IMR-90 (cell line): ENCODE measurements around the gene RCE1.

Experiments
- FOS ChIP-seq: fragments of 150-350 bp; IDR thresholded peaks from 2 replicates; pipeline ENCODE4 v1.6.1; 2016; ENCODE audit warnings: low read depth, low read length
- RCOR1 ChIP-seq: IDR thresholded peaks from 2 replicates; pipeline ENCODE4 v1.6.1; 2012; ENCODE audit warnings: mild to moderate bottlenecking, low read length, improper control_type of control experiment; ENCODE audit not compliant: insufficient replicate concordance
- RFX5 ChIP-seq: IDR thresholded peaks from 2 replicates; pipeline ENCODE4 v1.8.0; 2012; ENCODE audit warnings: low read depth, mild to moderate bottlenecking, low read length, moderate library complexity
- SMC3 ChIP-seq: fragments of 150-350 bp; IDR thresholded peaks from 2 replicates; pipeline ENCODE4 v1.6.1; 2016; ENCODE audit warnings: low read depth, mild to moderate bottlenecking, antibody characterized with exemption, low read length, moderate library complexity
- TF ChIP-seq, protein P1 (sequence below): conservative IDR thresholded peaks from 2 replicates; pipeline ENCODE4 v1.5.1; 2012; ENCODE audit warnings: mild to moderate bottlenecking, low read depth, low read length, improper control_type of control experiment

DNA sequence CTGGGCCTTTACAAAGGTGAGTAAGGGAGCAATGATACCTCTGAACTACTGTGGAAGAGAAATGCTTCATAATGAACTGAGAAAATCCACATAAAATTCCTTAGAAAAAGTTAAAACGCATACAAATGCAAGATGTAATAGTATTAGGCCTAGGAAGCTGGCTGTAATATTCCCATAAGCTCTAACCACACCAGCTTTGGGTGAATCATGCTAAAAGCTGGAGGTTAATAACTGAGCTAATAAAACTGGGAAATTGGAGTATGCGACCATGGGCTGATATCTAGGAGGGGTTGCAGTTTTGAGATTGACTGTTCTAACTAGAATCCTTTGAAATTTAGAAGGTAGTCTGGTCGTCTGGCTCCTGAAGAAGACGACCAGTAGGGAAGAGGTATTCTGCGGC is 28.6 kb upstream of the RCE1 start:
- no peak for TF ChIP-seq FOS
- TF ChIP-seq, protein P1, sequence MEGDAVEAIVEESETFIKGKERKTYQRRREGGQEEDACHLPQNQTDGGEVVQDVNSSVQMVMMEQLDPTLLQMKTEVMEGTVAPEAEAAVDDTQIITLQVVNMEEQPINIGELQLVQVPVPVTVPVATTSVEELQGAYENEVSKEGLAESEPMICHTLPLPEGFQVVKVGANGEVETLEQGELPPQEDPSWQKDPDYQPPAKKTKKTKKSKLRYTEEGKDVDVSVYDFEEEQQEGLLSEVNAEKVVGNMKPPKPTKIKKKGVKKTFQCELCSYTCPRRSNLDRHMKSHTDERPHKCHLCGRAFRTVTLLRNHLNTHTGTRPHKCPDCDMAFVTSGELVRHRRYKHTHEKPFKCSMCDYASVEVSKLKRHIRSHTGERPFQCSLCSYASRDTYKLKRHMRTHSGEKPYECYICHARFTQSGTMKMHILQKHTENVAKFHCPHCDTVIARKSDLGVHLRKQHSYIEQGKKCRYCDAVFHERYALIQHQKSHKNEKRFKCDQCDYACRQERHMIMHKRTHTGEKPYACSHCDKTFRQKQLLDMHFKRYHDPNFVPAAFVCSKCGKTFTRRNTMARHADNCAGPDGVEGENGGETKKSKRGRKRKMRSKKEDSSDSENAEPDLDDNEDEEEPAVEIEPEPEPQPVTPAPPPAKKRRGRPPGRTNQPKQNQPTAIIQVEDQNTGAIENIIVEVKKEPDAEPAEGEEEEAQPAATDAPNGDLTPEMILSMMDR: no peak
- no peak for TF ChIP-seq RFX5
- no peak for TF ChIP-seq RCOR1
- TF ChIP-seq SMC3: no peak
